ENCODE data around the gene PTPRZ1. TPM values are rescaled to one million over a fixed set of nuclear protein-coding genes. Genes with fewer than 3 reads are reported as not detected.

The PTPRZ1 gene
- total RNA-seq, 2 donors from 2014 or later, result 18.0 to 57.4 TPM

DNA sequence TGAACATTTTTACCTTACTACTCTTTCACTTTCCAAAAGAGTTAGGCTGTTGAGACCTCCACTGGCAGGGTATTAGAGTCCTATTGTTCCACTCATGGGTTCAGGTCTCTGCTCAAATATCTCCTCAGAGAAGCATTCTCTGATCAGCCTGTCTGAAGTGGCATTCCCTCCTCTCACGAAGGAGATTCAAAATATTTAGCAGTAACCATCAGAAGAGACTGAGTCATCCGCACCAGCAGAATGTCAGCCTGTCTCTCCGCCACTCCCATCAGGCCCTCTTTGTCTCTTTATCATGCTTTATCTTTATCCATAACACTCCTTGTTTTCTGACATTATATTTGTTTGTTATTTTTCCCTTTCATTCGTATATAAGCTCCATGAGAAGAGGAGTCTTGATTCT lies 192.0 kb downstream of the PTPRZ1 start:
- no peaks in the 10 kb centered on the region for H3K36me3 Mint-ChIP-seq (ENCODE audit: low read depth)
- H3K36me3 ChIP-seq (ENCODE audit: control insufficient read depth, insufficient read depth, low read length), result no peaks in the 10 kb centered on the region
- H3K9me3 ChIP-seq (ENCODE audit: control insufficient read depth, low read length), result no peaks in the 10 kb centered on the region
- TF ChIP-seq, protein P1, sequence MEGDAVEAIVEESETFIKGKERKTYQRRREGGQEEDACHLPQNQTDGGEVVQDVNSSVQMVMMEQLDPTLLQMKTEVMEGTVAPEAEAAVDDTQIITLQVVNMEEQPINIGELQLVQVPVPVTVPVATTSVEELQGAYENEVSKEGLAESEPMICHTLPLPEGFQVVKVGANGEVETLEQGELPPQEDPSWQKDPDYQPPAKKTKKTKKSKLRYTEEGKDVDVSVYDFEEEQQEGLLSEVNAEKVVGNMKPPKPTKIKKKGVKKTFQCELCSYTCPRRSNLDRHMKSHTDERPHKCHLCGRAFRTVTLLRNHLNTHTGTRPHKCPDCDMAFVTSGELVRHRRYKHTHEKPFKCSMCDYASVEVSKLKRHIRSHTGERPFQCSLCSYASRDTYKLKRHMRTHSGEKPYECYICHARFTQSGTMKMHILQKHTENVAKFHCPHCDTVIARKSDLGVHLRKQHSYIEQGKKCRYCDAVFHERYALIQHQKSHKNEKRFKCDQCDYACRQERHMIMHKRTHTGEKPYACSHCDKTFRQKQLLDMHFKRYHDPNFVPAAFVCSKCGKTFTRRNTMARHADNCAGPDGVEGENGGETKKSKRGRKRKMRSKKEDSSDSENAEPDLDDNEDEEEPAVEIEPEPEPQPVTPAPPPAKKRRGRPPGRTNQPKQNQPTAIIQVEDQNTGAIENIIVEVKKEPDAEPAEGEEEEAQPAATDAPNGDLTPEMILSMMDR (conservative IDR thresholded peaks at IDR 0.05), result no peak
- H3K4me3 ChIP-seq (ENCODE audit: low read length), result no peak overlapping the region
- no peaks in the 10 kb centered on the region for H3K27me3 Mint-ChIP-seq (ENCODE audit: insufficient read depth)
- whole genome bisulfite sequencing, 2 experiments (ENCODE audit: insufficient coverage in 1 of 2, insufficient read length in 1 of 2), result 74 to 90% methylated on average over 3 to 4 of the region's 4 CpGs
- H3K4me1 ChIP-seq (ENCODE audit: control insufficient read depth, insufficient read depth, low read length), result peaks cover 3% of the 10 kb centered on the region
- H3K27ac Mint-ChIP-seq, result no peak overlapping the region
- no peak for DNase-seq
- H3K27ac ChIP-seq (ENCODE audit: low read depth, low read length), result no peak overlapping the region
- H3K9me3 Mint-ChIP-seq, result no peaks in the 10 kb centered on the region
- peaks cover 6% of the 10 kb centered on the region for H3K4me1 Mint-ChIP-seq
- H3K27me3 ChIP-seq (ENCODE audit: control insufficient read depth, insufficient read depth, low read length, poor library complexity, severe bottlenecking), result no peaks in the 10 kb centered on the region
- no peak overlapping the region for H3K9ac ChIP-seq (ENCODE audit: extremely low read depth, low read length, poor library complexity, severe bottlenecking)
- no peak overlapping the region for H3K4me3 Mint-ChIP-seq

- Mint-ChIP-seq H3K27ac (no peak overlapping the region), H3K36me3 (ENCODE audit: low read depth) (no peaks in the 10 kb centered on the region), H3K9me3 (no peaks in the 10 kb centered on the region), H3K4me3 (no peak overlapping the region), H3K4me1 (peaks cover 6% of the 10 kb centered on the region), H3K27me3 (ENCODE audit: insufficient read depth) (no peaks in the 10 kb centered on the region)
- H3K36me3 ChIP-seq (ENCODE audit: control insufficient read depth, insufficient read depth, low read length), result no peaks in the 10 kb centered on the region
- H3K9me3 ChIP-seq (ENCODE audit: control insufficient read depth, low read length), result no peaks in the 10 kb centered on the region
- H3K4me1 ChIP-seq (ENCODE audit: control insufficient read depth, insufficient read depth, low read length), result peaks cover 3% of the 10 kb centered on the region
- no peaks in the 10 kb centered on the region for H3K27me3 ChIP-seq (ENCODE audit: control insufficient read depth, insufficient read depth, low read length, poor library complexity, severe bottlenecking)
- H3K4me3 ChIP-seq (ENCODE audit: low read length), result no peak overlapping the region
- no peak overlapping the region for H3K9ac ChIP-seq (ENCODE audit: extremely low read depth, low read length, poor library complexity, severe bottlenecking)
- 95% methylated on average over 1 of the region's 1 CpG; no CpG with 5 or more reads in 1 of the 2 experiments for WGBS, 2 experiments (ENCODE audit: insufficient coverage in 1 of 2, insufficient read length in 1 of 2)
- no peak overlapping the region for H3K27ac ChIP-seq (ENCODE audit: low read depth, low read length)
- TF ChIP-seq, protein P1 (conservative IDR thresholded peaks at IDR 0.05), result no peak
- DNase-seq, result peak; percentile 53
Measured at GRCh38 chr7:122067077-122067476, 194.1 kb downstream of the PTPRZ1 start.

- Mint-ChIP-seq H3K4me1 (peaks cover 6% of the 10 kb centered on the region), H3K27me3 (ENCODE audit: insufficient read depth) (no peaks in the 10 kb centered on the region), H3K9me3 (no peaks in the 10 kb centered on the region), H3K36me3 (ENCODE audit: low read depth) (no peaks in the 10 kb centered on the region), H3K4me3 (no peak overlapping the region), H3K27ac (no peak overlapping the region)
- H3K9me3 ChIP-seq (ENCODE audit: control insufficient read depth, low read length), result no peaks in the 10 kb centered on the region
- TF ChIP-seq, protein P1 (conservative IDR thresholded peaks at IDR 0.05), result no peak
- H3K9ac ChIP-seq (ENCODE audit: extremely low read depth, low read length, poor library complexity, severe bottlenecking), result no peak overlapping the region
- 86 to 100% methylated on average over 1 of the region's 1 CpG for WGBS, 2 experiments (ENCODE audit: insufficient coverage in 1 of 2, insufficient read length in 1 of 2)
- DNase-seq, result no peak
- H3K4me3 ChIP-seq (ENCODE audit: low read length), result no peak overlapping the region
- no peak overlapping the region for H3K27ac ChIP-seq (ENCODE audit: low read depth, low read length)
- H3K27me3 ChIP-seq (ENCODE audit: control insufficient read depth, insufficient read depth, low read length, poor library complexity, severe bottlenecking), result no peaks in the 10 kb centered on the region
- H3K36me3 ChIP-seq (ENCODE audit: control insufficient read depth, insufficient read depth, low read length), result no peaks in the 10 kb centered on the region
- peaks cover 3% of the 10 kb centered on the region for H3K4me1 ChIP-seq (ENCODE audit: control insufficient read depth, insufficient read depth, low read length)
Measured at GRCh38 chr7:122068046-122068445, 195.1 kb downstream of the PTPRZ1 start.
